Panc1 (cell line): Measurements from ENCODE around the gene TBC1D22A. TPM values are rescaled to one million over a fixed set of nuclear protein-coding genes. Genes with fewer than 3 reads are reported as not detected.

ENCODE experiments used
- ATAC-seq: fragments of 200-7000 bp; cut with Tn5 transposase; 2 replicates; pipeline ENCODE4 v1.9.1; 2020; ENCODE audit warnings: mild to moderate bottlenecking, moderate library complexity
- BruUV-seq: library from RNA; stranded (reverse); fragments of 400-500 nt; replicated peaks from 2 replicates; lab custom pipeline; 2021; lab: Mats Ljungman, UMichigan
- CTCF ChIA-PET: fragments of 300-600 bp; sonication (Branson Sonifier 250); formaldehyde crosslinking; loops from one replicate; lab custom pipeline; 2022; ENCODE audit warnings: antibody characterized with exemption; lab: Charles Lee
- POLR2A ChIA-PET: fragments of 300-600 bp; sonication (Branson Sonifier 250); formaldehyde crosslinking; loops from one replicate; lab custom pipeline; 2022; ENCODE audit warnings: antibody characterized with exemption; lab: Charles Lee
- DNase-seq: peaks from one replicate; pipeline ENCODE4 v3.0.0-alpha.2; 2010; ENCODE audit warnings: low read depth, low spot score
- H3K27ac ChIP-seq: 2 replicates; pipeline ENCODE4 v1.5.1; 2011; ENCODE audit warnings: mild to moderate bottlenecking, low read length, inconsistent platforms
- H3K27me3 ChIP-seq: fragments of 200-500 bp; sonication (Bioruptor generic); 2 replicates; pipeline ENCODE4 v1.6.0; 2014; ENCODE audit warnings: low read length, inconsistent platforms; ENCODE audit not compliant: control insufficient read depth, insufficient read depth
- H3K36me3 ChIP-seq: fragments of 200-500 bp; sonication (Bioruptor generic); 2 replicates; pipeline ENCODE4 v1.5.1; 2014; ENCODE audit warnings: inconsistent platforms, mild to moderate bottlenecking, low read length, moderate library complexity; ENCODE audit not compliant: control insufficient read depth, insufficient read depth
- H3K4me1 ChIP-seq: 2 replicates; pipeline ENCODE4 v1.5.1; 2011; ENCODE audit warnings: inconsistent platforms, mild to moderate bottlenecking, low read length, moderate library complexity; ENCODE audit not compliant: control insufficient read depth, insufficient read depth
- H3K4me3 ChIP-seq, 2 experiments: 2 replicates each; pipeline ENCODE4 v1.5.1; 2011 to 2012; ENCODE audit warnings: low read depth in 2 of 2, low read length in 2 of 2, mild to moderate bottlenecking in 2 of 2, inconsistent platforms in 1 of 2, moderate library complexity in 1 of 2
- H3K9me3 ChIP-seq: fragments of 200-500 bp; sonication (Bioruptor generic); 2 replicates; pipeline ENCODE4 v1.5.1; 2014; ENCODE audit warnings: low read depth, mild to moderate bottlenecking, inconsistent platforms, low read length, moderate library complexity; ENCODE audit not compliant: control insufficient read depth, insufficient read depth
- POLR2AphosphoS5 ChIP-seq: IDR thresholded peaks from 2 replicates; pipeline ENCODE4 v1.6.1; 2012; ENCODE audit warnings: mild to moderate bottlenecking, low read depth, low read length, moderate library complexity
- SIN3A ChIP-seq: IDR thresholded peaks from 2 replicates; pipeline ENCODE4 v1.6.1; 2012; ENCODE audit warnings: low read depth, mild to moderate bottlenecking, low read length, moderate library complexity, borderline replicate concordance; ENCODE audit not compliant: insufficient read depth
- TCF7L2 ChIP-seq: IDR thresholded peaks from 2 replicates; pipeline ENCODE4 v1.6.1; 2011; ENCODE audit warnings: mild to moderate bottlenecking, low read depth, low read length, inconsistent platforms
- in situ Hi-C: cut with HindIII; loops from 2 replicates; pipeline ENCODE4 v1.10.0; 2016; ENCODE audit warnings: low sequenced_read_pairs, low pct_unique_long_range_greater_than_20kb
- intact Hi-C: fragments of 100-400 bp; cut with micrococcal nuclease; formaldehyde crosslinking; loops from one replicate; pipeline ENCODE4 v1.10.0; 2022; ENCODE audit not compliant: unreplicated experiment
- total RNA-seq: library from RNA; stranded (reverse); gene quantifications from one replicate; pipeline ENCODE4 v1.2.1, GENCODE V29; 2021; ENCODE audit not compliant: unreplicated experiment
- TF ChIP-seq, protein P1 (sequence below), 2 experiments: IDR thresholded peaks; 2 replicates each; pipeline ENCODE4 v1.6.1; 2011 to 2012; ENCODE audit warnings: low read depth in 2 of 2, control low read depth in 1 of 2, low read length in 1 of 2, mild to moderate bottlenecking in 1 of 2, moderate library complexity in 1 of 2; ENCODE audit not compliant: insufficient read depth in 1 of 2
- TF ChIP-seq, protein P2 (sequence below): fragments of 450-650 bp; IDR thresholded peaks from 2 replicates; pipeline ENCODE4 v1.5.1; 2017; ENCODE audit warnings: mild to moderate bottlenecking

The TBC1D22A gene
- total RNA-seq, 1 experiment from 2014 or later: 28.7 TPM

DNA sequence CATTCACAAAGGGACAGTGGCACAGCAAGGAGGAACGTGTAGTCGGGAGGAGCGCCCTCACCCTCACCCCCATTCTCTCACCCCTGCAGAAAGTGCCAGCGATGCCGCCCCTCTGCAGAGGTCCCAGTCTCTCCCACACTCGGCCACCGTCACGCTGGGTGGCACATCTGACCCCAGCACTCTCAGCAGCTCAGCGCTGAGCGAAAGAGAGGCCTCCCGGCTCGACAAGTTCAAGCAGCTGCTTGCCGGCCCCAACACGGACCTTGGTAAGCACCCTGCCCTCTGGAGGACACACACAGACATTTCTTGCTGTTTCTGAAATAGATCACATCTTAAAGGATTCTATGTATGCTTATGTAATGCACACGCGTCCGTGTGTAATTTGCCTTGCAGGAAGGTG lies 34.9 kb downstream of the TBC1D22A start:
- intact Hi-C loops (no loop called here), in situ Hi-C loops (no loop called here)
- BruUV-seq: no TSS peak
- Histone ChIP-seq H3K27ac (no peak overlapping the region), H3K4me3 (no peak overlapping the region), H3K4me1 (peaks cover 6% of the 10 kb centered on the region), H3K36me3 (no peaks in the 10 kb centered on the region), H3K9me3 (no peaks in the 10 kb centered on the region), H3K27me3 (no peaks in the 10 kb centered on the region)
- ChIA-PET CTCF (interaction anchor here (0.7 kb wide), 1 partner anchor 19 kb away, joined by 3 read pairs; no protein-coding TSS in a partner anchor), POLR2A (no interaction called here)
- TF ChIP-seq, protein P1, sequence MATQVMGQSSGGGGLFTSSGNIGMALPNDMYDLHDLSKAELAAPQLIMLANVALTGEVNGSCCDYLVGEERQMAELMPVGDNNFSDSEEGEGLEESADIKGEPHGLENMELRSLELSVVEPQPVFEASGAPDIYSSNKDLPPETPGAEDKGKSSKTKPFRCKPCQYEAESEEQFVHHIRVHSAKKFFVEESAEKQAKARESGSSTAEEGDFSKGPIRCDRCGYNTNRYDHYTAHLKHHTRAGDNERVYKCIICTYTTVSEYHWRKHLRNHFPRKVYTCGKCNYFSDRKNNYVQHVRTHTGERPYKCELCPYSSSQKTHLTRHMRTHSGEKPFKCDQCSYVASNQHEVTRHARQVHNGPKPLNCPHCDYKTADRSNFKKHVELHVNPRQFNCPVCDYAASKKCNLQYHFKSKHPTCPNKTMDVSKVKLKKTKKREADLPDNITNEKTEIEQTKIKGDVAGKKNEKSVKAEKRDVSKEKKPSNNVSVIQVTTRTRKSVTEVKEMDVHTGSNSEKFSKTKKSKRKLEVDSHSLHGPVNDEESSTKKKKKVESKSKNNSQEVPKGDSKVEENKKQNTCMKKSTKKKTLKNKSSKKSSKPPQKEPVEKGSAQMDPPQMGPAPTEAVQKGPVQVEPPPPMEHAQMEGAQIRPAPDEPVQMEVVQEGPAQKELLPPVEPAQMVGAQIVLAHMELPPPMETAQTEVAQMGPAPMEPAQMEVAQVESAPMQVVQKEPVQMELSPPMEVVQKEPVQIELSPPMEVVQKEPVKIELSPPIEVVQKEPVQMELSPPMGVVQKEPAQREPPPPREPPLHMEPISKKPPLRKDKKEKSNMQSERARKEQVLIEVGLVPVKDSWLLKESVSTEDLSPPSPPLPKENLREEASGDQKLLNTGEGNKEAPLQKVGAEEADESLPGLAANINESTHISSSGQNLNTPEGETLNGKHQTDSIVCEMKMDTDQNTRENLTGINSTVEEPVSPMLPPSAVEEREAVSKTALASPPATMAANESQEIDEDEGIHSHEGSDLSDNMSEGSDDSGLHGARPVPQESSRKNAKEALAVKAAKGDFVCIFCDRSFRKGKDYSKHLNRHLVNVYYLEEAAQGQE (IDR thresholded peaks at IDR 0.05; ENCODE audit: insufficient read depth in 1 of 2, low read depth in 2 of 2, low read length in 1 of 2): no peak
- TF ChIP-seq, protein P2, sequence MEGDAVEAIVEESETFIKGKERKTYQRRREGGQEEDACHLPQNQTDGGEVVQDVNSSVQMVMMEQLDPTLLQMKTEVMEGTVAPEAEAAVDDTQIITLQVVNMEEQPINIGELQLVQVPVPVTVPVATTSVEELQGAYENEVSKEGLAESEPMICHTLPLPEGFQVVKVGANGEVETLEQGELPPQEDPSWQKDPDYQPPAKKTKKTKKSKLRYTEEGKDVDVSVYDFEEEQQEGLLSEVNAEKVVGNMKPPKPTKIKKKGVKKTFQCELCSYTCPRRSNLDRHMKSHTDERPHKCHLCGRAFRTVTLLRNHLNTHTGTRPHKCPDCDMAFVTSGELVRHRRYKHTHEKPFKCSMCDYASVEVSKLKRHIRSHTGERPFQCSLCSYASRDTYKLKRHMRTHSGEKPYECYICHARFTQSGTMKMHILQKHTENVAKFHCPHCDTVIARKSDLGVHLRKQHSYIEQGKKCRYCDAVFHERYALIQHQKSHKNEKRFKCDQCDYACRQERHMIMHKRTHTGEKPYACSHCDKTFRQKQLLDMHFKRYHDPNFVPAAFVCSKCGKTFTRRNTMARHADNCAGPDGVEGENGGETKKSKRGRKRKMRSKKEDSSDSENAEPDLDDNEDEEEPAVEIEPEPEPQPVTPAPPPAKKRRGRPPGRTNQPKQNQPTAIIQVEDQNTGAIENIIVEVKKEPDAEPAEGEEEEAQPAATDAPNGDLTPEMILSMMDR: no peak; the same call in 1 of the 2 replicates
- no peak for TF ChIP-seq SIN3A
- no peak for TF ChIP-seq TCF7L2
- TF ChIP-seq POLR2AphosphoS5: no peak
- peak; percentile 58; the same call in 1 of the 2 replicates for ATAC-seq
- no peak for DNase-seq

DNA sequence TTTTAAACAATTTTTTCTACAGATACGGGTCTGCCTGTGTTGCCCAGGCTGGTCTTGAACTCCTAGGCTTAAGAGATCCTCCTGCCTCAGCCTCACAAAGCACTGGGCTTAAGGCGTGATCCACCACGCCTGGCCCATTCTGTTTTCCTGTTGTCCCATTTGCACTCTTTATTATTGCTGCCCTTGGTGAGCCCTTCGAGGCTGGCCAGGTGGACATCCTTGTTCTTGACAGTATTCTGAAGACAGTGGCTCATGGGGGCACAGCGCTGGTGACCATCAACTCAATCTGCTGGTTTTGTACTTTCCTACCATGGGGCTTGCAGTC lies 35.6 kb downstream of the TBC1D22A start:
- ATAC-seq (no peak), DNase-seq (no peak)
- H3K27ac ChIP-seq: no peak overlapping the region
- intact Hi-C loops: no loop called here
- H3K9me3 ChIP-seq: no peaks in the 10 kb centered on the region
- CTCF ChIA-PET: interaction anchor here (0.7 kb wide), 1 partner anchor 18 kb away, joined by 3 read pairs; no protein-coding TSS in a partner anchor
- peaks cover 7% of the 10 kb centered on the region for H3K4me1 ChIP-seq
- H3K36me3 ChIP-seq: no peaks in the 10 kb centered on the region
- in situ Hi-C loops: no loop called here
- H3K27me3 ChIP-seq: no peaks in the 10 kb centered on the region
- POLR2A ChIA-PET: no interaction called here
- no TSS peak for BruUV-seq
- no peak overlapping the region for H3K4me3 ChIP-seq
- TF ChIP-seq TCF7L2: no peak
- no peak for TF ChIP-seq SIN3A
- no peak for TF ChIP-seq POLR2AphosphoS5
- TF ChIP-seq, protein P1 (IDR thresholded peaks at IDR 0.05; ENCODE audit: insufficient read depth in 1 of 2, low read depth in 2 of 2, low read length in 1 of 2): no peak
- TF ChIP-seq, protein P2: no peak
